G401.6 (cell line): Measurements from ENCODE around the gene CNGB1.
"Not testable (repeated sequence)": the region's sequence is repeated elsewhere in the genome, so short reads cannot be mapped to it uniquely, and the experiment has no call there.

ENCODE experiments used
- FAIRE-seq: peaks from 2 replicates; lab custom pipeline; 2012; peaks lifted over from hg19 to GRCh38; lab: Jason Lieb, UNC

Gene CNGB1

DNA sequence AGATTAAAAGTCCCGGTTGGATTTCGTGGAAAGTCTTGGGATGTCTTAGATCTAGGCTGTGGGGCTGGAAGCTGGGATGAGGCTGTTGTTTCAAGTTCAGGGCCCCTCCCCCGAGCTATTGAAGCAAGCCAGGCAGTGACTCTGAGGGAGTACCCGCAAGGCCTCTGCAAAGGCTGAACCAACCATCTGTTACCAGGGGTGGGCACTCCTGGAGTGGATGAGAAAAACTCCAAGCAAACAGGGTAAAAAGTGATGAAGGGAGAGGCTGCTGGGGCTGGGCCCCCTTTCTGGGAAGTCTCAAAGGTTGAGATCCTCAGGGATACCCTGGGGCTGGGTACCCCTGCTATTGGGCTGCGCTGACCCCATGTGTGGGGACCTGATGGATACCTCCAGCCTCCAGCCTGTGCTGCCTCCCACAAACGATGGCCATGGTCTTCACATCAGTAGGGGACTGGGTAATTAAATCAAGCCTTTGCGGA, 86.2 kb downstream of the CNGB1 start:
- no peak for FAIRE-seq

DNA sequence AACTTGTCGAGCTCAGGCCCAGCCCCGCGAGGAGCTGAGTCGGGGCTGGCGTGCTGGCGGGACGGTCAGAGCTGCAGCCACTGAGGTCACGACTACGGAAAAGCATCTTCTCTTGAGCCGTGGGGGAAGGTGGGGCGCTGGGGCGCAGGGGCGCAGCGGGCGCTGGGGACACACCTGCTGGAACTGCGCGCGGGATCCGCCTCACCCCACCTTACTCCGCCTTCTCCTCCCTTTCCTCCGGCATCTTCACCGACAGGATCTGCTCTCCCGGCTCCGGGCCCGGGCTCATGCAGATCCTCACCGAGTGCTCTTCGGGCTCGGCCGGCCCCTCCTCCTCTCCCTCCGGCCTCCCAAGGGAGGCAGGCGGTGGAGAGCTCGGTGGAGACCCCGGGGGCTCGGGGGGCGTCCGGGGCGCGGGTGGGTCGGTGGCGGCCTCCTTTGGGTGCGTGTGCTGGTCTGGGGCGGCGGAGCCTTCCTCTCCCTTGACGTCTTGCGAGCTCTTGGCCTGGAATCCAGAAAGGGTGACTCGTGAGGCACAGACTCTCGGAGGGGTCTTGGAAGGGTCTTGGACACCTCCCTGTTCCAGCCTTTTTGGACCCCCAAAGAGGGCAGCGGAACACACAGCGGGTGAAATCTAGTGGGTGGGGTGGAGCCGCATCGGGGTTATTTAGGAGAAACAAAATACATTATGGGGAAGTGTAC, 86.8 kb downstream of the CNGB1 start:
- no peak for FAIRE-seq

- FAIRE-seq = no peak
Measured at GRCh38 chr16:57883480-57883879, 87.4 kb downstream of the CNGB1 start.

DNA sequence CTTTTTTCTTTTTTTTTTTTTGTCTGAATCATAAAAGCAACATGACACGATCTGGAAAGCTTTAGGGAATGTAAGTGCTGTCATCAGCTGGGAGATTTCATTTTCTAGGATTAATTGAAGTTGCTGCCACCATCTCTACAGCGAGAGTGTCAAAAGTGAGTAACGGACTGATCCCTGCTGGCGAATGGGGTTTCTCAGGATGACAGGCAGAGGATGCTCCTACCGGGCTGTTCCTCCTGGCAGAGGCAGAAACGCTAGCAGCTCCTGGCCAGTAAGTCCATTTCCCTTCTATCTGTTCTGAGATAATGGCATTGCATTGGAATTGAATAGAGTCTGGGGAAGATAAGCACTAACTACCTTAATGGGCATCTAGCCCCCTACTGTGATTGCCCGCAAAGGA, 88.1 kb downstream of the CNGB1 start:
- FAIRE-seq = no peak

- FAIRE-seq = no peak
Measured at GRCh38 chr16:57882206-57882605, 88.7 kb downstream of the CNGB1 start.

GRCh38 chr16:57878586-57878985, 92.3 kb downstream of the CNGB1 start:
- FAIRE-seq = no peak

GRCh38 chr16:57876210-57876609, 94.7 kb downstream of the CNGB1 start:
- no peak for FAIRE-seq

GRCh38 chr16:57875347-57875746, 95.6 kb downstream of the CNGB1 start:
- FAIRE-seq = no peak

- FAIRE-seq = no peak
Measured at GRCh38 chr16:57873218-57873617, 97.7 kb downstream of the CNGB1 start.

DNA sequence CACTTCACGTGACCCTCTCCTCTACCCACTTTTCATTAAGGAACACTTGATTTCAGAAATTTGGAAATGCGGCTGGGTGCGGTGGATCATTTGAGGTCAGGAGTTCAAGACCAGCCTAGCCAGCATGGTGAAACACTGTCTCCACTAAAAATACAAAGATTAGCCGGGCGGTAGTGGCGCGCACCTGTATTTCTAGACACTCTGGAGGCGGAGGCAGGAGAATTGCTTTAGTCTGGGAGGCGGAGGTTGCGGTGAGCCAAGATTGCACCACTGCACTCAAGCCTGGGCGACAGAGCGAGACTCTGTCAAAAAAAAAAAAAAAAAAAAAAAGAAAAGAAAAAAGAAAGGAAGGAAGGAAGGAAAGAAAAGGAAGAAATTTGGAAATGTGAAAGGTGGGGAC, 98.2 kb downstream of the CNGB1 start:
- FAIRE-seq = not testable (repeated sequence)

DNA sequence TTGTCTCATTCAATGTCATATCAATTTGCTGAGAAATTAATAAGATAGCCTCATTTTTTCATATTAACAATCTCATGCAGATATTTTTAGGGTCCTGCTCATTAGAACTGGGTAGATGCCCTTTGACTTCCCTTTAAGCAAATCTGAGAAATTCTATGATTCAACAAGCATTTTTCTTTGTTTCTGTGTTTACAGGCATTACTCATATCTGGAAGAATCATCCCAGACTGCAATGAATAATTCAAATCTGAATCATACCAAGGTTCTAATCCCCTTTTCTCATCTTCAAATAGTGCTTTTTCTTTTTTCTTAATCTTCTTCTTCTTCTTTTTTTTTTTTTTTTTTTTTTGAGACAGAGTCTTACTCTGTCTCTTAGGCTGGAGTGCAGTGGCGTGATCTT, 99.5 kb downstream of the CNGB1 start:
- FAIRE-seq = no peak

DNA sequence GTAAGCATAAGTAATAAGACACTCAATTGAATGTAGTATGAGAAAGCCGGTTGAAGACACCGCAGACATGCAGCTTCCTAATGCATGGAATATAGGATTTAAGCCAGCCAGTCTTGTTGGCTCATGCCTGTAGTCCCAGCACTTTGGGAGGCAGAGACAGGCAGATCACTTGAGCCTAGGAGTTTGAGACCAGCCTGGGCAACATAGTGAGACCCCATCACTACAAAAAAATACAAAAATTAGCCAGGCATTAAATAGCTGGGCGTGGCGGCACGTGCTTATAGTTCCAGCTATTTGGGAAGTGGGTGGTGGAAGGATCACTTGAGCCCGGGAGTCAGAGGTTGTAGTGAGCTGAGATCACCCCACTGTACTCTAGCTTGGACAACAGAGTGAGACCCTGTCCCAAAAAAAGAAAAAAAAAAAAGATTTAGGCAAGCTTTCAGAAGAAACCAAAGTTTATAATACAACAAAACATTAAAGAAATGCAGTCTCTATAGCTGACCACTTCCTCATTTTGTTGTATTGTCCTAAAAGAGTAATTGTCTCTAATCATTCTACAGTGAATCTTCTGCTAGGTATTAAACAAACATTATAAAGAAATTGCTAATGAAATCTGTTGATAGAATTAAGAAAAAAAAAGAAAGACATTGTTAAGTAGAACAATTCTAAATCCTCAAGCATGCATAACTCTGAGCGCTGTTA, 100.0 kb downstream of the CNGB1 start:
- no peak for FAIRE-seq

GRCh38 chr16:57868913-57869520, 101.9 kb downstream of the CNGB1 start:
- FAIRE-seq = no peak

- no peak for FAIRE-seq
Measured at GRCh38 chr16:57867000-57867561, 103.8 kb downstream of the CNGB1 start.

GRCh38 chr16:57866529-57866918, 104.4 kb downstream of the CNGB1 start:
- FAIRE-seq = no peak

DNA sequence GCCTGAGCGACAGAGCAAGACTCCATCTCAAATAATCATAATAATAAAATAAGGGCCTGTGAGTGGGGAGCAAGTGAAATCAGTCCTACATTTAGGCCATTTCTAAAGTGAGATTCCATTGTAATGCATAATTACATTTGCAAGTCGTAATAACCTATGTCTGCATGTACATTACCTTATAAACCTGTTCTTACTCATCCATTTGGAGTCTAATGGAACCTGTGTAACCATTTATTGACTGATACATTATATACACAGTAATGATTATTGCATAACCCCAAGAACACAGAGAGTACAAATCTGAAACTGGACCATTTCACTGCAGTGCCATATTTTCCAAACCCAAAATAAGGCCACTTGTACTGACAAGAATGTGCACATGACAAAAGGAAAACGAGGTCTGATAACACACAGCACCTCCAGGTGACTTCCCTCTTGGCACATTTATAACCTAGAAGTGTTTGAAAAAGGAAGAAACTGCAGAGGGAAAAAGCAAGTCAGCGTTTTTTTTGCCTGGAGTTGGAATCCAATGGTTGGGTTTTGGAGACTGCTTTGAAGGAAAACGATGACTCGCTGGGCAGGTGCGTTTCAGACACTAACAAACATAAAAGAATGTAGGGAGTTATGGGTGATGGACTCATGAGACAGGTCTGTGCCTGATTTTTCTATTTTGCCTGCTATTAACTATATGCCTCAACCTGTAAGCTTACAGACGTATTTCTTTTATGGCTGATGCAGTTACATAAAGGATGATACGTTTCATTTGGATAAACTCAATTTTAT, 105.0 kb downstream of the CNGB1 start:
- FAIRE-seq = no peak

GRCh38 chr16:57863434-57864160, 107.3 kb downstream of the CNGB1 start:
- FAIRE-seq = peak; percentile 84

GRCh38 chr16:57862698-57863433, 108.1 kb downstream of the CNGB1 start:
- no peak for FAIRE-seq

DNA sequence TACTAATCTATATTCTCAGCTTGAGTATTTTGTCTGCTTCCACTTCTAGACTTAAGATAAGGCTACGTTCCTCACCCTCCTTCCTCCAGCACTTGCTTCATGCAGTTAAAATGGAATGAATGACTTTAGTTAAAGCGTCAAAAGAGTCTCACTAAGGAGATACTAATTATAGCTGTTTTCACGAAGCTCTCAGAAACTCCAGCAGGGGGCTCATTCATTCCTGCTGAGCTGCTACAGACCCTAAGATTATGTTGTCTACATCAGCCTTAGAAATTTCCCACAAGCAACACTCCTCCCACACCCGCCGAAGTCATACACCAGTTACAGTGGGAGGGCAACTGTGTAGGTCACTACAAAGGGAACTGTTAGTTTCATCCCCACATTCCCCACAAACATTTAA, 111.6 kb downstream of the CNGB1 start:
- no peak for FAIRE-seq

- no peak for FAIRE-seq
Measured at GRCh38 chr16:57858635-57859034, 112.3 kb downstream of the CNGB1 start.

DNA sequence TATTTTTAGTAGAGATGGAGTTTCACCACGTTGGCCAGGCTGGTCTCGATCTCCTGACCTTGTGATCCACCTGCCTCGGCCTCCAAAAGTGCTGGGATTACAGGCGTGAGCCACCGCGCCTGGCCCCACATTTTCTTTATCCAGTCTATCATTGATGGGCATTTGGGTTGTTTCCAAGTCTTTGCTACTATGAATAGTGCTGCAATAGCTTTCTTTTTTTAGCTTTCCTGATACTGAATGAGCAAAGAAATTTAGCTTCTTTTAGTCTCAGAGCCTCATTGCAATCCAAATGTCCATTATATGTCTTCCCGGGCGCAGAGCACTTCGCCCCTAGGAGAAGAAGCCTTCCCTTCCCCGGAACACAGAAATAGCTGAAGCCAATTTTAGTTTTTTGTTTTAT, 112.9 kb downstream of the CNGB1 start:
- FAIRE-seq = not testable (repeated sequence)
